ENCODE results near the gene ZBTB32. TPM values are rescaled to one million over a fixed set of nuclear protein-coding genes. Genes with fewer than 3 reads are reported as not detected.
A peak's percentile ranks its signal among the peaks of the same experiment; 100 is the strongest.

The ZBTB32 gene
- total and polyA plus RNA-seq, 2 of the 8 experiments (the other 6 are each of a cell fraction or from before 2014, with no cell fraction given): 0.11 to 0.50 TPM

GRCh38 chr19:35712567-35713505 lies 8.5 kb downstream of the ZBTB32 start:
- H4K5ac ChIP-seq (ENCODE audit: insufficient read length, low read depth, low read length): no peak overlapping the region
- H3K79me1 ChIP-seq (ENCODE audit: low read depth, low read length): no peaks in the 10 kb centered on the region
- H3K4ac ChIP-seq (replicated peaks; ENCODE audit: insufficient read length, low read depth, low read length): no peak overlapping the region
- no peak overlapping the region for H3K27ac ChIP-seq (ENCODE audit: low read depth, low read length)
- TF ChIP-seq CTBP2 (IDR thresholded peaks at IDR 0.05; ENCODE audit: borderline replicate concordance, insufficient read depth, insufficient read length, low read length) (no peak), NRF1 (IDR thresholded peaks at IDR 0.05; ENCODE audit: low read depth, low read length) (no peak), TAF1 (IDR thresholded peaks at IDR 0.05; ENCODE audit: low read depth, low read length) (no peak), SIRT6 (IDR thresholded peaks at IDR 0.05; ENCODE audit: low read length) (no peak), ATF2 (IDR thresholded peaks at IDR 0.05; ENCODE audit: low read length) (no peak), KDM5A (IDR thresholded peaks at IDR 0.05; ENCODE audit: low read length) (no peak)
- H2AK5ac ChIP-seq (ENCODE audit: low read depth, low read length): no peak overlapping the region
- H3K9ac ChIP-seq (replicated peaks in 1 of 4; ENCODE audit: extremely low read depth in 1 of 4, low read depth in 3 of 4, low read length in 3 of 4): no peak overlapping the region
- no peak overlapping the region for H3K4me2 ChIP-seq (ENCODE audit: insufficient read depth in 1 of 2, low read depth in 2 of 2, low read length in 2 of 2)
- H4K8ac ChIP-seq (ENCODE audit: extremely low read depth, insufficient read depth, low read length): no peak overlapping the region
- no peak overlapping the region for H2BK5ac ChIP-seq (ENCODE audit: low read depth, low read length)
- FAIRE-seq: no peak
- no peak overlapping the region for H3K18ac ChIP-seq (ENCODE audit: extremely low read depth, low read length)
- DNase-seq (ENCODE audit: low read depth in 1 of 2, low spot score in 2 of 2): peak in 1 of 2 experiments; percentile 62
- no peak overlapping the region for H2AFZ ChIP-seq (ENCODE audit: low read length)
- peaks cover 5% of the 10 kb centered on the region in 2 experiments for H4K20me1 ChIP-seq (replicated peaks in 1 of 2; ENCODE audit: control insufficient read depth in 1 of 2, insufficient read depth in 2 of 2, low read length in 2 of 2)
- peaks cover 10% of the 10 kb centered on the region for H3K23me2 ChIP-seq (ENCODE audit: low read depth, low read length)
- H3K23ac ChIP-seq (ENCODE audit: insufficient read length): no peak overlapping the region
- no peaks in the 10 kb centered on the region; a peak in 1 of 8 replicates for H3K36me3 ChIP-seq (ENCODE audit: control insufficient read depth in 2 of 4, insufficient read depth in 4 of 4, low read length in 3 of 4)
- no peaks in the 10 kb centered on the region for H3K9me3 ChIP-seq (ENCODE audit: insufficient read depth in 2 of 2, low read depth in 1 of 2, low read length in 1 of 2)
- 78% methylated on average over 11 of the region's 11 CpGs; no CpG with 5 or more reads in 1 of the 2 experiments for WGBS, 2 experiments (ENCODE audit: extremely low coverage in 1 of 2, insufficient coverage in 1 of 2, insufficient read length in 1 of 2, insufficient replicate concordance in 2 of 2, low coverage in 1 of 2, low lambda C conversion rate in 2 of 2, missing lambda C conversion rate in 1 of 2)
- no peaks in the 10 kb centered on the region; a peak in 1 of 4 replicates for H3K79me2 ChIP-seq (ENCODE audit: control insufficient read depth in 1 of 2, insufficient read depth in 2 of 2, low read length in 2 of 2)
- no peak overlapping the region for H3K4me3 ChIP-seq (ENCODE audit: extremely low read depth in 1 of 4, insufficient read depth in 2 of 4, low read depth in 3 of 4, low read length in 4 of 4)
- H2BK120ac ChIP-seq (replicated peaks; ENCODE audit: low read depth, low read length): no peak overlapping the region
- no peak overlapping the region for H3K56ac ChIP-seq (replicated peaks; ENCODE audit: insufficient read length, low read depth, low read length)
- no peaks in the 10 kb centered on the region for H3K27me3 ChIP-seq (replicated peaks in 1 of 4; ENCODE audit: control insufficient read depth in 3 of 4, extremely low read depth in 1 of 4, insufficient read depth in 3 of 4, low read length in 3 of 4)
- H2BK12ac ChIP-seq (ENCODE audit: low read depth, low read length): no peak overlapping the region
- no peak overlapping the region for H3K14ac ChIP-seq (ENCODE audit: insufficient read length)
- ChIA-PET POLR2A (ENCODE audit: partially characterized antibody) (interaction anchor here (1.0 to 4.9 kb wide), 6 partner anchors 9 to 100 kb away, joined by 3 to 28 read pairs (median 8); partner anchors contain the start of genes HAUS5 and ZBTB32), CTCF (ENCODE audit: partially characterized antibody) (interaction anchor here (0.6 to 6.6 kb wide), 6 partner anchors 13 to 1942 kb away, joined by 3 to 105 read pairs (median 4); no protein-coding TSS in a partner anchor)
- H3K4me1 ChIP-seq (replicated peaks in 1 of 4; ENCODE audit: control insufficient read depth in 3 of 4, insufficient read depth in 4 of 4, low read length in 3 of 4): peaks cover 0 to 28% (median 16%) of the 10 kb centered on the region in 4 experiments; a peak in 6 of 7 replicates
- no peak overlapping the region for H4K91ac ChIP-seq (replicated peaks; ENCODE audit: insufficient read length, low read length)
- no peak overlapping the region for H2BK15ac ChIP-seq (ENCODE audit: low read length)
- H2BK20ac ChIP-seq (ENCODE audit: low read length): no peak overlapping the region
